Fibroblast of the aortic adventitia (primary cell): ENCODE data around the gene MAP3K4. TPM values are rescaled to one million over a fixed set of nuclear protein-coding genes. Genes with fewer than 3 reads are reported as not detected.
A peak's percentile ranks its signal among the peaks of the same experiment; 100 is the strongest.

Experiments
- DNase-seq: peaks from one replicate; pipeline ENCODE4 v3.0.0-alpha.2; 2010; ENCODE audit warnings: low read depth
- H3K4me3 ChIP-seq: 2 replicates; pipeline ENCODE4 v1.5.1; 2011; ENCODE audit warnings: low read depth, mild to moderate bottlenecking, control low read depth, low read length, moderate library complexity
- total RNA-seq: library from RNA; depleted of rRNA; stranded (reverse); fragments of >200 nt; gene quantifications from 2 replicates; pipeline ENCODE4 v1.2.3, GENCODE V29; 2012; ENCODE audit warnings: low replicate concordance
- TF ChIP-seq, protein P1 (sequence below): IDR thresholded peaks from 2 replicates; pipeline ENCODE4 v1.5.1; 2011; ENCODE audit warnings: mild to moderate bottlenecking, low read length, control low read depth, inconsistent platforms; ENCODE audit not compliant: insufficient read depth

Gene MAP3K4
- total RNA-seq, 1 donor: 25.0 TPM

DNA sequence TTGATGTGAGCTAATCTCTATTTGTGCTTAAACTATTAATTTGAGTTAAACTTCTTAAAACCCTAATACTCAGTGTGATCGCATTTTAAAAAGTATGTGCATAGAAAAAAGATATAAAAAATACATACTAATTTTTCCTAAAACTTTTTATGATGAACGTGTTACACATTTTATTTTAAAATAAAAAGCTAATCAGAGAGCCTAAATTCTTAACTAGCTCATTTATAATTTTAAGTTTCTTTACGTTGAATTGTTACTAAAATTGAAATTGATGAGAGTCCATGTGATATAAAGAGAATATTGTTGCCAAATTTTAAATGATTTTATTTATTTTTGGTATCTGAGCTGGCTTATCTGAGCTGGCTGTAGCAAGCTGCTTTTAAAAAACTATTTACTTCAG lies 6.6 kb downstream of the MAP3K4 start:
- H3K4me3 ChIP-seq: no peak overlapping the region
- DNase-seq: no peak
- TF ChIP-seq, protein P1, sequence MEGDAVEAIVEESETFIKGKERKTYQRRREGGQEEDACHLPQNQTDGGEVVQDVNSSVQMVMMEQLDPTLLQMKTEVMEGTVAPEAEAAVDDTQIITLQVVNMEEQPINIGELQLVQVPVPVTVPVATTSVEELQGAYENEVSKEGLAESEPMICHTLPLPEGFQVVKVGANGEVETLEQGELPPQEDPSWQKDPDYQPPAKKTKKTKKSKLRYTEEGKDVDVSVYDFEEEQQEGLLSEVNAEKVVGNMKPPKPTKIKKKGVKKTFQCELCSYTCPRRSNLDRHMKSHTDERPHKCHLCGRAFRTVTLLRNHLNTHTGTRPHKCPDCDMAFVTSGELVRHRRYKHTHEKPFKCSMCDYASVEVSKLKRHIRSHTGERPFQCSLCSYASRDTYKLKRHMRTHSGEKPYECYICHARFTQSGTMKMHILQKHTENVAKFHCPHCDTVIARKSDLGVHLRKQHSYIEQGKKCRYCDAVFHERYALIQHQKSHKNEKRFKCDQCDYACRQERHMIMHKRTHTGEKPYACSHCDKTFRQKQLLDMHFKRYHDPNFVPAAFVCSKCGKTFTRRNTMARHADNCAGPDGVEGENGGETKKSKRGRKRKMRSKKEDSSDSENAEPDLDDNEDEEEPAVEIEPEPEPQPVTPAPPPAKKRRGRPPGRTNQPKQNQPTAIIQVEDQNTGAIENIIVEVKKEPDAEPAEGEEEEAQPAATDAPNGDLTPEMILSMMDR: no peak

DNA sequence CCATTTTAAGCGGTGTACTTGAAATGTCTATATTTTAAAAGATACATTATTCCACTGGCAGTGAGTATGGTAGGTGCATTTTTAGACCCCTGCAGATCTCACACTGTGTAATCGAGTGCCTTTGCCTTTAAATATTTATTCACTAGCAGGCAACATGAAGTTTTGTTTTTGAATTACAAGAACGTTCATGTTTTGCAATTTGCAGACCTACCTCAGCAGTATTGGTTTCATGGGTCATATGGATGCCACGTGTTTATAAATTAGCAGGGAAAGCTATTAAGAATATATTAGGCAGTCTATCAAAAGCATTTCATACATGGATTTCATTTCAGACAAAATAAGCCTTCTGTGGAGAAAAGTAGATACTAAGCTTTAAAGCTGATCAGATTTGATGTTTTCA lies 7.2 kb downstream of the MAP3K4 start:
- TF ChIP-seq, protein P1: no peak
- H3K4me3 ChIP-seq: no peak overlapping the region
- DNase-seq: no peak

DNA sequence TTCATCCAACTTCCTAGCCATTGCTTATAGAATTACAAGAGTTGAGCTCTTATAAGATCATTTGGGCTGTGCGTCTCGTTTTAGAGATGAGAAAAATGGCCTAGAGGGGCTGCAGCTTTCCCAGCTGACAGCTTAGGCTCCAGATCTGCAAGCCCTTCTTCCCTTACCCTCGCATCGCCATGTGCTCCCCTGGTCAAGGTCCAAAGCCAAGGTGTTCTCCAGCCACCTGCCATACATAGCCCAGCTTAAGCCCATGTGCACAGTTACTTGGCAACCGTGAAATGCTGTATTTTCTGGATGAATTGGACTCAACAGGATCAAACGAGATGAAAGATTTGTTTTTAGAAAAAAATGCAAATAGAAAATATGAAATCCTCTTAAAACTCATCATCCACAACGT lies 7.9 kb downstream of the MAP3K4 start:
- H3K4me3 ChIP-seq: no peak overlapping the region
- TF ChIP-seq, protein P1: no peak
- DNase-seq: no peak

DNA sequence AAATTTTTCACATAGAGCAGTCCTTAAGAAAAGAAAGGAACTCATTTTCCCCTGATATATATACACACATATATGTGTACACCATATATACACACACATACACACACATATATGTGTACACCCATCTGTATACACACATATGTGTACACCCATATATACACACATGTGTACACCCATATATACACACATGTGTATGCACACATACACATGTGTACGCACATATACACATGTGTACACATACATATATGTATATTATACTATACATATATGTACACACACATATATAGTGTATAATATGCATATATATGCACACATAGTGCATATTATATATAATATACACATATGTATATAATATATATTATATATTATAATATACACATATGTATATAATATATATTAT lies 9.1 kb downstream of the MAP3K4 start:
- DNase-seq: no peak
- TF ChIP-seq, protein P1: no peak
- no peak overlapping the region for H3K4me3 ChIP-seq

DNA sequence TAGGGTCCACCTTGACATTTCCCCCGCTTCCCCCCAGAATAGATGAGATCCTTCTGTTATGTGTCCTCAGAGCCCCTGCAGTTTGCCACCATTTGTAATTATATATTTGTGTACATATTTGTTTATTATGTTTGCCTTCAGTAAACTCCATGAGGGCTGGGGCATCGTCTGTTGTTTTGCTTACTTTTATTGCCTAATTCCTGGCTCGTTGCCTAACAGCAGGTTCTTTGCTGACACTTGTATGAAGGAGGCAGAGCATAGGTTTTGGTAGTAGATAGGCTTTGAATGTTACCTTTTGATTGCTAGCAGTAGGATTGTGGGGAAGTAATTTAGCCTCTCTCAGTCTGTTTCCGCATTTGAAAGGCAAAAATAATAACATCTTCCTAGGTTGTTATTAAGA lies 9.9 kb downstream of the MAP3K4 start:
- DNase-seq: no peak
- TF ChIP-seq, protein P1: no peak
- H3K4me3 ChIP-seq: no peak overlapping the region

DNA sequence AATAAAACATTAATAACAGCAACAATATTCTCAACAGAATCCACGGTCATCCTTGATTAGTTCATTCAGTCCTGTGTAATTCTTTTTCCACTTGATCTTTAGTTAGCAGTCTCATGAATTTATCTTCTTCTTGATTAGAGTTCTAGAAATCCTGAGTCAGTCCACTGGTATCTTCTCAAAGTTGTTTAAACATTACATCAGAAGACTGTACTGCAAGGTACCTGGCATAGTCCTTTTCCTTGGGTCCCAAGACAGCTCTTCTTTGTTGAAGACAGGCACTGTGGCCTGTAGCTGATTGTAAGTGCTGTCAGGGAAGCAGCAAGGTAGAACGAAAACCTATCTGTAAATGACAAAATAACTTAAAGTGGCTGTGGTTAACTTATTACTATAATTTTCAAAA lies 11.8 kb downstream of the MAP3K4 start:
- TF ChIP-seq, protein P1: no peak
- no peak overlapping the region for H3K4me3 ChIP-seq
- DNase-seq: peak; percentile 44

DNA sequence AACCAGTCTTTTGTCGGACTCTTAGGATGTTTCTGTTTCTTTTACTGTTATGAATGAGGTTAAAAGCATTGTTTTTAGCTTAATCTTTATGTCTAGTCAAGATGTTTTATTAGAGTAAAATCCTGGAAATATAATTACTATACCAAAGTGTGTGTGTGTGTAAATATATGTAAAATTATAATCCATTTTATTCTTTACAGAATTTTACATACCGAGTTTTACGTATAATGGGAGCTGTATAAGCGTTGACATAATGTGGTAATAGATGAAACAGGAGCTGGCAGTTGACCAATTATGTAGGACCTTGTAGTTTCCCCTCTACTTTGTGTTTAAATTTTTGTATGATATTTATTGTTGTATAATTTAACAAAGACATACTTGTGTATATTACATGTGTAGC lies 16.7 kb downstream of the MAP3K4 start:
- TF ChIP-seq, protein P1: no peak
- DNase-seq: no peak
- H3K4me3 ChIP-seq: no peak overlapping the region
